ENCODE measurements around the gene STK40.
A peak's percentile ranks its signal among the peaks of the same experiment; 100 is the strongest.

STK40 gene

GRCh38 chr1:36342426-36343185 is 43.1 kb downstream of the STK40 start:
- Histone ChIP-seq H2AFZ (ENCODE audit: low read length) (no peak overlapping the region), H3K9me3 (replicated peaks; ENCODE audit: insufficient read depth, low read length) (no peaks in the 10 kb centered on the region), H3K9ac (ENCODE audit: low read length) (no peak overlapping the region), H3K4me3 (ENCODE audit: low read length) (no peak overlapping the region), H3K27ac (ENCODE audit: low read length) (no peak overlapping the region), H4K20me1 (ENCODE audit: insufficient read depth, low read length) (no peaks in the 10 kb centered on the region), H3K27me3 (replicated peaks; ENCODE audit: insufficient read depth, low read length) (no peaks in the 10 kb centered on the region), H3K79me2 (ENCODE audit: low read length) (no peaks in the 10 kb centered on the region), H3K4me2 (ENCODE audit: low read depth, low read length) (no peak overlapping the region), H3K9me2 (replicated peaks; ENCODE audit: insufficient read depth, low read length) (no peaks in the 10 kb centered on the region), H3K4me1 (ENCODE audit: low read length) (no peaks in the 10 kb centered on the region), H3K36me3 (replicated peaks; ENCODE audit: insufficient read depth, low read length) (no peaks in the 10 kb centered on the region), H3F3A (ENCODE audit: insufficient read depth, low read length) (no peaks in the 10 kb centered on the region)
- TF ChIP-seq, protein P1, sequence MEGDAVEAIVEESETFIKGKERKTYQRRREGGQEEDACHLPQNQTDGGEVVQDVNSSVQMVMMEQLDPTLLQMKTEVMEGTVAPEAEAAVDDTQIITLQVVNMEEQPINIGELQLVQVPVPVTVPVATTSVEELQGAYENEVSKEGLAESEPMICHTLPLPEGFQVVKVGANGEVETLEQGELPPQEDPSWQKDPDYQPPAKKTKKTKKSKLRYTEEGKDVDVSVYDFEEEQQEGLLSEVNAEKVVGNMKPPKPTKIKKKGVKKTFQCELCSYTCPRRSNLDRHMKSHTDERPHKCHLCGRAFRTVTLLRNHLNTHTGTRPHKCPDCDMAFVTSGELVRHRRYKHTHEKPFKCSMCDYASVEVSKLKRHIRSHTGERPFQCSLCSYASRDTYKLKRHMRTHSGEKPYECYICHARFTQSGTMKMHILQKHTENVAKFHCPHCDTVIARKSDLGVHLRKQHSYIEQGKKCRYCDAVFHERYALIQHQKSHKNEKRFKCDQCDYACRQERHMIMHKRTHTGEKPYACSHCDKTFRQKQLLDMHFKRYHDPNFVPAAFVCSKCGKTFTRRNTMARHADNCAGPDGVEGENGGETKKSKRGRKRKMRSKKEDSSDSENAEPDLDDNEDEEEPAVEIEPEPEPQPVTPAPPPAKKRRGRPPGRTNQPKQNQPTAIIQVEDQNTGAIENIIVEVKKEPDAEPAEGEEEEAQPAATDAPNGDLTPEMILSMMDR (IDR thresholded peaks at IDR 0.05; ENCODE audit: low read length), result peak; percentile 58
- no peak for TF ChIP-seq EZH2phosphoT487 (IDR thresholded peaks at IDR 0.05; ENCODE audit: low read length)
- peak; percentile 14 for DNase-seq

GRCh38 chr1:36341626-36342320 is 44.0 kb downstream of the STK40 start:
- DNase-seq, result no peak
- H3K27ac ChIP-seq (ENCODE audit: low read length), result no peak overlapping the region
- no peaks in the 10 kb centered on the region for H3F3A ChIP-seq (ENCODE audit: insufficient read depth, low read length)
- H4K20me1 ChIP-seq (ENCODE audit: insufficient read depth, low read length), result no peaks in the 10 kb centered on the region
- H3K9me2 ChIP-seq (replicated peaks; ENCODE audit: insufficient read depth, low read length), result no peaks in the 10 kb centered on the region
- H3K9ac ChIP-seq (ENCODE audit: low read length), result no peak overlapping the region
- no peaks in the 10 kb centered on the region for H3K27me3 ChIP-seq (replicated peaks; ENCODE audit: insufficient read depth, low read length)
- no peak overlapping the region for H3K4me3 ChIP-seq (ENCODE audit: low read length)
- H3K9me3 ChIP-seq (replicated peaks; ENCODE audit: insufficient read depth, low read length), result no peaks in the 10 kb centered on the region
- H3K4me1 ChIP-seq (ENCODE audit: low read length), result no peaks in the 10 kb centered on the region
- H3K79me2 ChIP-seq (ENCODE audit: low read length), result no peaks in the 10 kb centered on the region
- no peak overlapping the region for H2AFZ ChIP-seq (ENCODE audit: low read length)
- H3K4me2 ChIP-seq (ENCODE audit: low read depth, low read length), result no peak overlapping the region
- no peak for TF ChIP-seq EZH2 (optimal IDR thresholded peaks at IDR 0.05; ENCODE audit: low read depth, low read length)
- TF ChIP-seq, protein P1 (IDR thresholded peaks at IDR 0.05; ENCODE audit: low read length), result no peak
- no peak for TF ChIP-seq EZH2phosphoT487 (IDR thresholded peaks at IDR 0.05; ENCODE audit: low read length)
- no peaks in the 10 kb centered on the region for H3K36me3 ChIP-seq (replicated peaks; ENCODE audit: insufficient read depth, low read length)

GRCh38 chr1:36339615-36340014 is 46.1 kb downstream of the STK40 start:
- Histone ChIP-seq H3K36me3 (replicated peaks; ENCODE audit: insufficient read depth, low read length) (no peaks in the 10 kb centered on the region), H3K9me3 (replicated peaks; ENCODE audit: insufficient read depth, low read length) (no peaks in the 10 kb centered on the region), H3F3A (ENCODE audit: insufficient read depth, low read length) (no peaks in the 10 kb centered on the region), H3K9me2 (replicated peaks; ENCODE audit: insufficient read depth, low read length) (no peaks in the 10 kb centered on the region), H3K9ac (ENCODE audit: low read length) (no peak overlapping the region), H3K4me1 (ENCODE audit: low read length) (no peaks in the 10 kb centered on the region), H3K27me3 (replicated peaks; ENCODE audit: insufficient read depth, low read length) (0 out of 2 replicates have a peak, but pooled peaks cover 4% of the 10 kb centered on the region), H3K4me3 (ENCODE audit: low read length) (no peak overlapping the region), H3K79me2 (ENCODE audit: low read length) (no peaks in the 10 kb centered on the region), H3K4me2 (ENCODE audit: low read depth, low read length) (no peak overlapping the region), H2AFZ (ENCODE audit: low read length) (no peak overlapping the region), H3K27ac (ENCODE audit: low read length) (no peak overlapping the region), H4K20me1 (ENCODE audit: insufficient read depth, low read length) (no peaks in the 10 kb centered on the region)
- TF ChIP-seq EZH2phosphoT487 (IDR thresholded peaks at IDR 0.05; ENCODE audit: low read length), result no peak
- no peak for TF ChIP-seq EZH2 (optimal IDR thresholded peaks at IDR 0.05; ENCODE audit: low read depth, low read length)
- TF ChIP-seq, protein P1 (IDR thresholded peaks at IDR 0.05; ENCODE audit: low read length), result no peak
- no peak for DNase-seq

Measured in MM.1S (cell line).